ENCODE results near the gene ZNF318. TPM values are rescaled to one million over a fixed set of nuclear protein-coding genes. Genes with fewer than 3 reads are reported as not detected.
A peak's percentile ranks its signal among the peaks of the same experiment; 100 is the strongest.
"Not testable (repeated sequence)": the region's sequence is repeated elsewhere in the genome, so short reads cannot be mapped to it uniquely, and the experiment has no call there.

Gene ZNF318
- total RNA-seq, 1 donor from 2014 or later = 6.3 TPM

DNA sequence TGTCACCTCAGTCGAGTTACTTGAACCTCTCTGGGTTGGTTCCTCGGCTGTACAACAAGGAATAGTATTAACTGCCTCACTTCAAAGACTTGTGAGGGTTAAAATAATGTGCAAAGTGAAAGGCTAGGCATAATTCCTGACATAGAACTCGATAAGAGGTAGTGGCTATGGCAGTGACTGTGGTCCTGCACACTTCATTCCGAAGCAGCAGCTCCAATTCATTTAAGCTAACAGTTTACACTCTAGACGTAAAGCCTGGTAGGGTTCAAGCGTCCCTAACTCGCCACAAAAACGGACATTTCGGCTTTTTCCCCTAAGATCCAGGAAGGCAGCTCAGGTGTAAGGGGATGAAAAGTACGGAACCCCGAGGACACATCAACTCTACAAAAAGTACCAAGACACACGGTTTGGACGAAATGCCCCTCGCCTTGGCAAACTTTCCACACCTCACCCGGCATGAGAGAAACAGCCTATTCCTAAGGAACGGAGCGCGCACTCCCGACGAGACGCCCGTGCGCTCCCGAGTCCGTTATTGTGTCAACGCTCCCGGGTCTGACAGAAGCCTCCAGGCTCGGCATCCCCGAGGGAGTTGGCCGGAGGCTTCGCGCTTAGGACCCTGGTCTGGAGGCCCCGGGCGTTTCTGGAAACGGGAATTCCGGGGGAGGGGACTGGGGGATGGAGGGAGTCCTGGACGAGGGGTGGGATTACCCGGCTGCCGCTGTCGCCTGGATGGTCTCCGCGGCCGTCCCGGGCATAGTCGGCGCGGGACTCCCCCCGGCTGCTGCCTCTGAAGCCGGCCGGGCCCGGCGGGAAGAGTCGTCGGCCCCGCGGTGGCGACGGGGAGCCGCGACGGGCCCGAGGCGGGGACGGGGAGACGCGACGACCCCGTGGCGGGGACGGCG is 937 bp downstream of the ZNF318 start:
- H3K4me3 ChIP-seq (ENCODE audit: low read length in 3 of 3) = peak overlapping the region; percentile 72 to 89 (median 87)
- H3K27me3 ChIP-seq (ENCODE audit: control insufficient read depth in 3 of 3, insufficient read depth in 3 of 3, low read length in 3 of 3) = no peaks in the 10 kb centered on the region
- H3K36me3 ChIP-seq (ENCODE audit: control insufficient read depth in 3 of 3, insufficient read depth in 3 of 3, low read length in 3 of 3) = peaks cover 14 to 15% (median 14%) of the 10 kb centered on the region in 3 donors
- H3K9me3 ChIP-seq (ENCODE audit: control insufficient read depth in 3 of 3, low read length in 3 of 3) = no peaks in the 10 kb centered on the region
- H3K4me1 ChIP-seq (ENCODE audit: control insufficient read depth in 3 of 3, insufficient read depth in 3 of 3, low read length in 3 of 3) = peaks cover 10 to 21% (median 21%) of the 10 kb centered on the region in 3 donors
- H3K9ac ChIP-seq (ENCODE audit: low read depth in 1 of 3, low read length in 3 of 3) = peak overlapping the region; percentile 62 to 85 (median 79)
- peak overlapping the region; percentile 25 for H3K27ac ChIP-seq (ENCODE audit: low read depth, low read length)

DNA sequence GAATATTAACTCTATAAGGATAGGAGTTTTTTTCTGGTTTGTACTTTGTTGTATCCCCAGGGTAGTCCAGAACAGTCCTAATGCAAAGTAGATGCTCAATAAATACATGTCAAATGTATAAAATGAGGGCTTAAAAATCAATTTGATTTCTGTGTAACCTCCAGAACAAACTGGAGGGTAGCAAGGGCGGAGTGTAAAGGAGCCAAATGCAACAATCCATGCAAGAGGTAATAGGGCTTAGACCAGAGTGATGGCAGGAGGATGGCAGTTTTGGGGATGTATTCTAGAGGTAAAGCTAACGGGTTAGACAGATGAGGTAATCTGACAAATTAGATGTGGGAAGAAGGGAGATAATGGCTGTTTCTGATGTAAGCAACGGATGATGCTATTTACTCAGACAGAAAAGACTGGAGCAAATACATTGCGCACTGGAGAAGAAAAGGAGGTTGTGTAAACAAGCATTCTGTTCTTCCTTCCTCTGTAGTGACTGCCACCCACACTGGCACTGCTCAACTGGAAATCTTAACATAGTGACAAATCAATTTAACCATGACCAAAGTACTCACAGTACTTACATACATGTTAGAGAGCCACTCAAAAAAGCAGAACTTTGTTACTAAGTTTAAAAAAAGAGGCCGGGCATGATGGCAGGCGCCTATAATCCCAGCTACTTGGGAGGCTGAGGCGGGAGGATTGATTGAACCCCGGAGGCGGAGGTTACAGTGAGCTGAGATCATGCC is 2.0 kb downstream of the ZNF318 start:
- Histone ChIP-seq H3K27ac (ENCODE audit: low read depth, low read length) (no peak overlapping the region), H3K9ac (ENCODE audit: low read depth in 1 of 3, low read length in 3 of 3) (no peak overlapping the region), H3K36me3 (ENCODE audit: control insufficient read depth in 3 of 3, insufficient read depth in 3 of 3, low read length in 3 of 3) (peaks cover 15 to 21% (median 20%) of the 10 kb centered on the region in 3 donors), H3K9me3 (ENCODE audit: control insufficient read depth in 3 of 3, low read length in 3 of 3) (no peaks in the 10 kb centered on the region), H3K27me3 (ENCODE audit: control insufficient read depth in 3 of 3, insufficient read depth in 3 of 3, low read length in 3 of 3) (no peaks in the 10 kb centered on the region), H3K4me3 (ENCODE audit: low read length in 3 of 3) (peak overlapping the region in 1 of 3 donors; percentile 24), H3K4me1 (ENCODE audit: control insufficient read depth in 3 of 3, insufficient read depth in 3 of 3, low read length in 3 of 3) (peaks cover 10 to 21% (median 21%) of the 10 kb centered on the region in 3 donors)

DNA sequence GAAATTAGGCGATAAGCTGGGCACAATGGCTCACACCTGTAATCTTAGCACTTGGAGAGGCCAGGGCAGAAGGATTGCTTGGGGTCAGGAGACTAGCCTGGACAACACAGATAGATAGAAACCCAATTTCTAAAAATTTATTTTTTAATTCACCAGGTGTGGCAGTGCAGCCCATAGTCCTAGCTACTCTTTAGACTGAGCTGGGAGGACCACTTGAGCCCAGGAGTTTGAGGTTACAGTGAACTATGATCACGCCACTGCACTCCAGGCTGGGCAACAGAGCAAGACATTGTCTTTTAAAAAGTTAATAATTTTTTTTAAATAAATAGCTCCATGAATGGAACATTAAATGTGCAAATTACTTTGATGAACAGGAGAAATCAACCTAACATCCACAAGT is 8.2 kb downstream of the ZNF318 start:
- Histone ChIP-seq H3K9me3 (ENCODE audit: control insufficient read depth in 3 of 3, low read length in 3 of 3) (no peaks in the 10 kb centered on the region), H3K4me1 (ENCODE audit: control insufficient read depth in 3 of 3, insufficient read depth in 3 of 3, low read length in 3 of 3) (no peaks in the 10 kb centered on the region), H3K4me3 (ENCODE audit: low read length in 3 of 3) (no peak overlapping the region), H3K9ac (ENCODE audit: low read depth in 1 of 3, low read length in 3 of 3) (no peak overlapping the region), H3K27ac (ENCODE audit: low read depth, low read length) (no peak overlapping the region), H3K36me3 (ENCODE audit: control insufficient read depth in 3 of 3, insufficient read depth in 3 of 3, low read length in 3 of 3) (peaks cover 19 to 37% (median 36%) of the 10 kb centered on the region in 3 donors), H3K27me3 (ENCODE audit: control insufficient read depth in 3 of 3, insufficient read depth in 3 of 3, low read length in 3 of 3) (no peaks in the 10 kb centered on the region)

DNA sequence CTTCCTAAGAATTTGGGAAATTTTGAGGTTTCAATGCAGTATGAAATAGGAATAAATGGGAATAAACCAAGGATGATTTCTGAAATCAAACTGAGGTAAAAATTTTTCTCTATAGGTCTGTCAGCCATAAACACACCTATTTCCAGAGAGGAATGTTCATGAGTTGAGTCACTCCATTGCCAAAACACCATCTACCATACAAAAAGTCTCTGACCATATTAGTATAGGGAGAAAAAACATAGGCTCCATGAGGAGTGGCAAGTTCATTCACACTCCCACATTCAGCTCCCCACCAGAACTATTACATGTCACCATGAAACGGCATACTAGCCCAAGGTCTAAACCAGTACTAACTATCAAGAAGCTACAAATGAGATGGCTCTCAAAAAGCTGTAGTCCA is 9.6 kb downstream of the ZNF318 start:
- H3K27me3 ChIP-seq (ENCODE audit: control insufficient read depth in 3 of 3, insufficient read depth in 3 of 3, low read length in 3 of 3) = no peaks in the 10 kb centered on the region
- no peak overlapping the region for H3K4me3 ChIP-seq (ENCODE audit: low read length in 3 of 3)
- no peak overlapping the region for H3K27ac ChIP-seq (ENCODE audit: low read depth, low read length)
- no peaks in the 10 kb centered on the region for H3K9me3 ChIP-seq (ENCODE audit: control insufficient read depth in 3 of 3, low read length in 3 of 3)
- H3K9ac ChIP-seq (ENCODE audit: low read depth in 1 of 3, low read length in 3 of 3) = no peak overlapping the region
- H3K4me1 ChIP-seq (ENCODE audit: control insufficient read depth in 3 of 3, insufficient read depth in 3 of 3, low read length in 3 of 3) = no peaks in the 10 kb centered on the region
- peaks cover 28 to 46% (median 46%) of the 10 kb centered on the region in 3 donors for H3K36me3 ChIP-seq (ENCODE audit: control insufficient read depth in 3 of 3, insufficient read depth in 3 of 3, low read length in 3 of 3)

DNA sequence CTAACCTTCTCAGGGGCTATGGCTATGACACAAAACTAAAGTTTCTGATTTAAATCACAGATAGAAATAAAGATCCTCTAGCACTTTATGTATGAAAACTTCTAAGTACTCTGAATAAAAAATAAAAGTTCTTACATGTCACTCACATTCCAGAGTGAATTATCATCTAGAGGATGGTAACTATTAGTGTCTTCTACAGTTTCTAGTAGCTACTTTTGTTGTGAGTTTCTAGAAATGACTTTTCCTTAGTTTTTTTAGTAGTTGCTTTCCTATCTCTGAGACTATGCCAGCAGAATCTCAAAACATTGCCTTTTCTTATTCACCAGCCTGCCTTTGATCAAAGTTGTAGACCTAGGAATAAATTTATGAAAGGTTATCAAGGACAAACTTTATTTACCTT is 10.1 kb downstream of the ZNF318 start:
- Histone ChIP-seq H3K9ac (ENCODE audit: low read depth in 1 of 3, low read length in 3 of 3) (no peak overlapping the region), H3K36me3 (ENCODE audit: control insufficient read depth in 3 of 3, insufficient read depth in 3 of 3, low read length in 3 of 3) (peaks cover 30 to 49% (median 49%) of the 10 kb centered on the region in 3 donors), H3K9me3 (ENCODE audit: control insufficient read depth in 3 of 3, low read length in 3 of 3) (no peaks in the 10 kb centered on the region), H3K27ac (ENCODE audit: low read depth, low read length) (no peak overlapping the region), H3K4me3 (ENCODE audit: low read length in 3 of 3) (no peak overlapping the region), H3K27me3 (ENCODE audit: control insufficient read depth in 3 of 3, insufficient read depth in 3 of 3, low read length in 3 of 3) (no peaks in the 10 kb centered on the region), H3K4me1 (ENCODE audit: control insufficient read depth in 3 of 3, insufficient read depth in 3 of 3, low read length in 3 of 3) (no peaks in the 10 kb centered on the region)

DNA sequence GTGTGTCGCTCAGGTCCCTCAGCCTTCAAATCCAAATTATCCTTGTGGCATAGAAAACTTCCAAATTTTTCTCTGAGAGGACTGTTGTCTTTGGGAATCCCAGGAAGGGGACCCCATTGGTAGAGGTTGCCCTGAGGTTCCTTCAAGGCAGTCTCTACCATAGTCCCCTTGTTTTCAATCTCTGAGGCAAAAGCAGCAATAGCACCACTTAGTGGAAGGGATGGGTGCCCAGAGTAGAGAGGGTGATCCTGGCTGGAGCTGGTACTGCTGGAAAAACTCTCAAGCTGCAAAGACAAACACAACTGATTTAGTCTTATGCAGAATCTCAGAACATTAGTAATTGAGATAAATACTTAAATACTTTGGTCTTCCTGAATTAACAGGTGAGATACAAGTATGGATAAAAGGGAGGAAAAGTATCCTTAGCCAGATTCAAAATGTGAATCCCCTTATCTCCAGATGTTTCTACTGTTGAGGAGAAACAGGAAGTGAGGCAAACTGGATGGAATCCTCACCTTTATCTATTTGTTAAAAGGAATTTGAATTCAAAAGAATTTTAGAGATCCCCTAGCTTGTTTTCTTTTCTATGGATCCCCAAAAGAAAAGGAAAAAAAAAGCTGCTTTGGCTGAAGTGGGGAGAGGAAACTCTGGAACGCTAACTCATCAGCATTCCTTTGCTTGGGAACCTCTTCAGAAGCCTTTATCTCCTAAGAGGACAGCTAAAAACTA is 13.4 kb downstream of the ZNF318 start:
- H3K36me3 ChIP-seq (ENCODE audit: control insufficient read depth in 3 of 3, insufficient read depth in 3 of 3, low read length in 3 of 3) = peaks cover 20 to 53% (median 39%) of the 10 kb centered on the region in 3 donors
- H3K27ac ChIP-seq (ENCODE audit: low read depth, low read length) = no peak overlapping the region
- H3K9ac ChIP-seq (ENCODE audit: low read depth in 1 of 3, low read length in 3 of 3) = no peak overlapping the region
- no peaks in the 10 kb centered on the region for H3K27me3 ChIP-seq (ENCODE audit: control insufficient read depth in 3 of 3, insufficient read depth in 3 of 3, low read length in 3 of 3)
- no peaks in the 10 kb centered on the region for H3K9me3 ChIP-seq (ENCODE audit: control insufficient read depth in 3 of 3, low read length in 3 of 3)
- H3K4me3 ChIP-seq (ENCODE audit: low read length in 3 of 3) = no peak overlapping the region
- H3K4me1 ChIP-seq (ENCODE audit: control insufficient read depth in 3 of 3, insufficient read depth in 3 of 3, low read length in 3 of 3) = no peaks in the 10 kb centered on the region

DNA sequence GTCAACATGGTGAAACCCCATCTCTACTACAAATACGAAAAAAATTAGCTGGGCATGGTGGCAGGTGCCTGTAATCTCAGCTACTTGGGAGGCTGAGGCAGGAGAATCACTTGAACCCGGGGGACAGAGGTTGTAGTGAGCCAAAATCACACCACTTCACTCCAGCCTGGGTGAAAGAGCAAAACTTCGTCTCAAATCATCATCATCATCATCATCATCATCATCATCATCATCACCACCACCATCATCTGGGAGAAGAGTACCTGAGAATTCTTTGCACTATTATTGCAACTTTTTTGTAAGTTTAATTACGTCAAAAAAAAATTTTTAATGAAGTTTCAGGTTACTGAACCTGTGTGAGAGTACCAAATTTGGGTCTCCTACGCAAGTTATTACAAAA is 17.5 kb downstream of the ZNF318 start:
- H3K36me3 ChIP-seq (ENCODE audit: control insufficient read depth in 3 of 3, insufficient read depth in 3 of 3, low read length in 3 of 3) = peaks cover 30 to 61% (median 49%) of the 10 kb centered on the region in 3 donors
- not testable (repeated sequence) for H3K9me3 ChIP-seq (ENCODE audit: control insufficient read depth in 3 of 3, low read length in 3 of 3); H3K27me3 ChIP-seq (ENCODE audit: control insufficient read depth in 3 of 3, insufficient read depth in 3 of 3, low read length in 3 of 3); H3K27ac ChIP-seq (ENCODE audit: low read depth, low read length); H3K4me3 ChIP-seq (ENCODE audit: low read length in 3 of 3); H3K4me1 ChIP-seq (ENCODE audit: control insufficient read depth in 3 of 3, insufficient read depth in 3 of 3, low read length in 3 of 3); H3K9ac ChIP-seq (ENCODE audit: low read depth in 1 of 3, low read length in 3 of 3)

DNA sequence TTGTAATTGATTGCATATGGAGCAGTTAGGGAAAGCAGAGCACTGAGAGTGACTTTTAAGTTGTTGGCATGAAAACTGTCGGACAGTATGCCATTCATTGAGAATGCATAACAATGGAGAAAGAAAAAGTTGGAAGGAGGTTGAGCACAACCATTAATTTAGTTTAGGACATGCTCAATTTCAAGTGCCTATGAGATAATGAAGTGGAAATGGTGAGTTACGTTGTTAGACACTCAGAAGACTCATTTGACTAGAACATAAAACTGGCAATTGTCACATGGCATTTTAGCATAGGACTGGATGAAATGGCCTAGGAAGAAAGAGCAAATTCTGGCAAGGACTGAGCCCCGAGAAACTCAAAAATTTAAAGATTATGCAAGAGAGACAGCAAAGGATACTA is 22.0 kb downstream of the ZNF318 start:
- H3K27me3 ChIP-seq (ENCODE audit: control insufficient read depth in 3 of 3, insufficient read depth in 3 of 3, low read length in 3 of 3) = no peaks in the 10 kb centered on the region

DNA sequence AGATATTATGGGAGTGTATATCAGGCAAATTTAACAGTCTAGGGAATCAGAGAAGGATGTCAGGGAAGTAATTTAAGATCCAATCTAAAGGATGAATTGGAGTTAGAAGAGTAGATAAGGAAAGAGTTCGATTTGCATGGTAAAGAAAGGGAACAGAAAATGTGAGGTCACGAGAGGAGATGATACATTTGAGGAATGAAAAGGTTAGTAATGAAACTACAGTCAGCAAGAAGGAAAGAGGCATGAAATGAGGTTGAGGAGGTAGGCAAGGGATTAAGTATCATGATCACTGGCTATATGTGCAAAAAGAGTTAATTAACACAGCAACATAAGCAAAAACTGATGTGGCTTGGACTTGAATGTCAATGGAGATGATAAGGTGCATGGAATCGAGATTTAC is 22.4 kb downstream of the ZNF318 start:
- Histone ChIP-seq H3K27ac (ENCODE audit: low read depth, low read length) (no peak overlapping the region), H3K9me3 (ENCODE audit: control insufficient read depth in 3 of 3, low read length in 3 of 3) (no peaks in the 10 kb centered on the region), H3K9ac (ENCODE audit: low read depth in 1 of 3, low read length in 3 of 3) (no peak overlapping the region), H3K4me3 (ENCODE audit: low read length in 3 of 3) (no peak overlapping the region), H3K27me3 (ENCODE audit: control insufficient read depth in 3 of 3, insufficient read depth in 3 of 3, low read length in 3 of 3) (no peaks in the 10 kb centered on the region), H3K4me1 (ENCODE audit: control insufficient read depth in 3 of 3, insufficient read depth in 3 of 3, low read length in 3 of 3) (no peaks in the 10 kb centered on the region), H3K36me3 (ENCODE audit: control insufficient read depth in 3 of 3, insufficient read depth in 3 of 3, low read length in 3 of 3) (peaks cover 14 to 53% (median 42%) of the 10 kb centered on the region in 3 donors)

More for the DNA sequence above, 22.0 kb downstream of the ZNF318 start:
- no peak overlapping the region for H3K9ac ChIP-seq (ENCODE audit: low read depth in 1 of 3, low read length in 3 of 3)
- H3K4me3 ChIP-seq (ENCODE audit: low read length in 3 of 3) = no peak overlapping the region
- H3K27ac ChIP-seq (ENCODE audit: low read depth, low read length) = no peak overlapping the region
- no peaks in the 10 kb centered on the region for H3K4me1 ChIP-seq (ENCODE audit: control insufficient read depth in 3 of 3, insufficient read depth in 3 of 3, low read length in 3 of 3)
- H3K36me3 ChIP-seq (ENCODE audit: control insufficient read depth in 3 of 3, insufficient read depth in 3 of 3, low read length in 3 of 3) = peaks cover 14 to 51% (median 38%) of the 10 kb centered on the region in 3 donors
- H3K9me3 ChIP-seq (ENCODE audit: control insufficient read depth in 3 of 3, low read length in 3 of 3) = no peaks in the 10 kb centered on the region

Data from skeletal muscle tissue (tissue), 4 donors.